ENCODE measurements around the gene HTR4.
"Not testable (repeated sequence)": the region's sequence is repeated elsewhere in the genome, so short reads cannot be mapped to it uniquely, and the experiment has no call there.

- not testable (repeated sequence) for TF ChIP-seq POLR2AphosphoS5 (IDR thresholded peaks at IDR 0.05); REST (IDR thresholded peaks at IDR 0.05; ENCODE audit: borderline replicate concordance); EZH2 (IDR thresholded peaks at IDR 0.05; ENCODE audit: borderline replicate concordance, insufficient read depth, low read length, poor library complexity, severe bottlenecking); CTCF (IDR thresholded peaks at IDR 0.05; ENCODE audit: poor library complexity, severe bottlenecking); RAD21 (conservative IDR thresholded peaks at IDR 0.05); MXI1 (conservative IDR thresholded peaks at IDR 0.05; ENCODE audit: poor library complexity, severe bottlenecking); EP300 (conservative IDR thresholded peaks at IDR 0.05; ENCODE audit: poor library complexity, severe bottlenecking); SMC3 (conservative IDR thresholded peaks at IDR 0.05; ENCODE audit: poor library complexity)
These were observed 185.6 kb downstream of the HTR4 start for GRCh38 chr5:148468746-148469145.

All from neural cell (in vitro differentiated cells).